Measurements from ENCODE around the gene GPR39. TPM values are rescaled to one million over a fixed set of nuclear protein-coding genes. Genes with fewer than 3 reads are reported as not detected.

Gene GPR39
- total RNA-seq, 1 donor from 2014 or later, result 7.1 TPM

DNA sequence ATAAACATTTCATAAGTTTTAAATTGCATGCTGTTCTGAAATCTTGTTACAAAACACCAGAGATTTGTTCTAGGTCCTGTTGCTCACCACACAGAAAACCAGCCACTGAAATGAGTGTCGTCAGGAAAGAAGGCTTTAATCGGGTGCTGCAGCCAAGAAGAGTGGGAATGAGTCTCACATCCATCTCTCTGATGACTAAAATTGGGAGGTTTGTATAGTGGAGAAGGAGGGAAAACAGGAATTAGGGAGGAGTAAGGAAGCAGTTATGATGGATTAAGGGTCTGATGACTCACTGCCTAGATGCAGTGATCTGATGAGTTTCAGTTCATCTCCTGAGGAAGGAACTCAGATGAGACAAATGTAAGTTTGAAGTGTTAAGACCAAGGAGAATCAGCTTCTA is 42.1 kb upstream of the GPR39 start:
- no peaks in the 10 kb centered on the region for H3K36me3 ChIP-seq (ENCODE audit: control insufficient read depth, insufficient read depth, low read length)
- DNase-seq (ENCODE audit: low read depth) (peak; percentile 46), FAIRE-seq (no peak)
- H3K27me3 ChIP-seq (ENCODE audit: control insufficient read depth, insufficient read depth, low read length), result no peaks in the 10 kb centered on the region
- H3K4me3 ChIP-seq (ENCODE audit: low read depth, low read length), result no peak overlapping the region
- TF ChIP-seq, protein P1, sequence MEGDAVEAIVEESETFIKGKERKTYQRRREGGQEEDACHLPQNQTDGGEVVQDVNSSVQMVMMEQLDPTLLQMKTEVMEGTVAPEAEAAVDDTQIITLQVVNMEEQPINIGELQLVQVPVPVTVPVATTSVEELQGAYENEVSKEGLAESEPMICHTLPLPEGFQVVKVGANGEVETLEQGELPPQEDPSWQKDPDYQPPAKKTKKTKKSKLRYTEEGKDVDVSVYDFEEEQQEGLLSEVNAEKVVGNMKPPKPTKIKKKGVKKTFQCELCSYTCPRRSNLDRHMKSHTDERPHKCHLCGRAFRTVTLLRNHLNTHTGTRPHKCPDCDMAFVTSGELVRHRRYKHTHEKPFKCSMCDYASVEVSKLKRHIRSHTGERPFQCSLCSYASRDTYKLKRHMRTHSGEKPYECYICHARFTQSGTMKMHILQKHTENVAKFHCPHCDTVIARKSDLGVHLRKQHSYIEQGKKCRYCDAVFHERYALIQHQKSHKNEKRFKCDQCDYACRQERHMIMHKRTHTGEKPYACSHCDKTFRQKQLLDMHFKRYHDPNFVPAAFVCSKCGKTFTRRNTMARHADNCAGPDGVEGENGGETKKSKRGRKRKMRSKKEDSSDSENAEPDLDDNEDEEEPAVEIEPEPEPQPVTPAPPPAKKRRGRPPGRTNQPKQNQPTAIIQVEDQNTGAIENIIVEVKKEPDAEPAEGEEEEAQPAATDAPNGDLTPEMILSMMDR (IDR thresholded peaks at IDR 0.05; ENCODE audit: insufficient read depth, low read length, severe bottlenecking), result no peak

- DNase-seq (ENCODE audit: low read depth) (no peak), FAIRE-seq (no peak)
- no peak overlapping the region for H3K4me3 ChIP-seq (ENCODE audit: low read depth, low read length)
- no peaks in the 10 kb centered on the region for H3K27me3 ChIP-seq (ENCODE audit: control insufficient read depth, insufficient read depth, low read length)
- H3K36me3 ChIP-seq (ENCODE audit: control insufficient read depth, insufficient read depth, low read length), result no peaks in the 10 kb centered on the region
- TF ChIP-seq, protein P1 (IDR thresholded peaks at IDR 0.05; ENCODE audit: insufficient read depth, low read length, severe bottlenecking), result no peak
Observed at GRCh38 chr2:132374961-132375360, 41.6 kb upstream of the GPR39 start.

DNA sequence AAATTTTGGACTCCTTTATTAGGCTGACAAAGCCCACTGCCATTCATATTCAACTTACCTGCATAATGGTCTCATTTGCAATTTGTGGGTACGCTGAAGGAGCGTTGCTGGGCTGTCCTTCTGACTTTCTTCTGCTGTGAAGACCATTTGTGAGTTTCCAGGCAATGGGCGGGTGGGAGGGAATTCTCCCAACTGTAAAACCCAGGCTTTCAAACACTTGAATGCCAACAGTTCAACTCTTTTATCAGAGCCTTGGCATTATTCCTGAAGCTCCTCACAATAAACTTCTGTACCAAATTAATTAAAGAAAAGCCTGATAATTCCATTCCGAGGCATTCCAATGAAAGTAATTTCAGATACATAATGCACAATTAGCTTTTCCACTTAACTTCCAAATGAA is 35.2 kb upstream of the GPR39 start:
- DNase-seq (ENCODE audit: low read depth) (no peak), FAIRE-seq (no peak)
- Histone ChIP-seq H3K4me3 (ENCODE audit: low read depth, low read length) (no peak overlapping the region), H3K27me3 (ENCODE audit: control insufficient read depth, insufficient read depth, low read length) (no peaks in the 10 kb centered on the region), H3K36me3 (ENCODE audit: control insufficient read depth, insufficient read depth, low read length) (no peaks in the 10 kb centered on the region)
- TF ChIP-seq, protein P1 (IDR thresholded peaks at IDR 0.05; ENCODE audit: insufficient read depth, low read length, severe bottlenecking), result no peak

GRCh38 chr2:132383956-132384355 is 32.6 kb upstream of the GPR39 start:
- Histone ChIP-seq H3K36me3 (ENCODE audit: control insufficient read depth, insufficient read depth, low read length) (no peaks in the 10 kb centered on the region), H3K4me3 (ENCODE audit: low read depth, low read length) (no peak overlapping the region), H3K27me3 (ENCODE audit: control insufficient read depth, insufficient read depth, low read length) (no peaks in the 10 kb centered on the region)
- DNase-seq (ENCODE audit: low read depth), result no peak
- no peak for FAIRE-seq
- TF ChIP-seq, protein P1 (IDR thresholded peaks at IDR 0.05; ENCODE audit: insufficient read depth, low read length, severe bottlenecking), result no peak

GRCh38 chr2:132384491-132385151 is 32.0 kb upstream of the GPR39 start:
- no peak for DNase-seq (ENCODE audit: low read depth)
- Histone ChIP-seq H3K4me3 (ENCODE audit: low read depth, low read length) (no peak overlapping the region), H3K27me3 (ENCODE audit: control insufficient read depth, insufficient read depth, low read length) (no peaks in the 10 kb centered on the region), H3K36me3 (ENCODE audit: control insufficient read depth, insufficient read depth, low read length) (no peaks in the 10 kb centered on the region)
- no peak for FAIRE-seq
- TF ChIP-seq, protein P1 (IDR thresholded peaks at IDR 0.05; ENCODE audit: insufficient read depth, low read length, severe bottlenecking), result no peak

DNA sequence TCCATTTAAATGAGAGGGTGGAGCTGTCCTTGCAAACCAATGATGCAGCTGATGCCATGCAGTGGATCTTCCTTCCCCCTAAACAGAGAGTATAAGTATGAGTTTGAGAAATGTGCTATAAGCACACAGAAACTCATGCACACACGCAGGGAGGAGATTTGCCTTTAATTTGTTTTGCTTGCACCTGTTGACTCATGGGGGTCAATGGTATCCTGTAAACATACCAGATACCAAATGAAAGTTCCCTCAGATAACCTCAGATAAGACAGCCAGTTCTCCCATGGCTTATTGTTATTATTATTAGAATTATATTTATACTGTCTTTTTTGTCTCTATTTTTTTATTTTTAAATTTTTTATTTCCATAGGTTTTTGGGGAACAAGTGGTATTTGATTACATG is 29.5 kb upstream of the GPR39 start:
- H3K27me3 ChIP-seq (ENCODE audit: control insufficient read depth, insufficient read depth, low read length), result no peaks in the 10 kb centered on the region
- no peak overlapping the region for H3K4me3 ChIP-seq (ENCODE audit: low read depth, low read length)
- DNase-seq (ENCODE audit: low read depth) (no peak), FAIRE-seq (no peak)
- TF ChIP-seq, protein P1 (IDR thresholded peaks at IDR 0.05; ENCODE audit: insufficient read depth, low read length, severe bottlenecking), result no peak
- no peaks in the 10 kb centered on the region for H3K36me3 ChIP-seq (ENCODE audit: control insufficient read depth, insufficient read depth, low read length)

Measured in bronchial epithelial cell (primary cell).